GM18520 (cell line): Measurements from ENCODE around the gene ERMN.

Experiments
- ATAC-seq: cut with Tn5 transposase; IDR thresholded peaks from one replicate; pipeline ENCODE4 v1.9.1; 2021; ENCODE audit not compliant: unreplicated experiment

Gene ERMN

GRCh38 chr2:157333304-157334047 lies 7.9 kb upstream of the ERMN start:
- ATAC-seq, result no peak

- no peak for ATAC-seq
These were observed 3.9 kb upstream of the ERMN start for GRCh38 chr2:157329524-157329923.

- ATAC-seq, result peak; percentile 88
These were observed 2.2 kb upstream of the ERMN start for GRCh38 chr2:157327621-157328500.

GRCh38 chr2:157327200-157327599 lies 1.6 kb upstream of the ERMN start:
- peak; percentile 10 for ATAC-seq

- no peak for ATAC-seq
These were observed 1.1 kb upstream of the ERMN start for GRCh38 chr2:157326698-157327097.

- ATAC-seq, result no peak
These were observed 1.2 kb downstream of the ERMN start for GRCh38 chr2:157324331-157324843.

GRCh38 chr2:157322432-157322831 lies 3.2 kb downstream of the ERMN start:
- no peak for ATAC-seq

- ATAC-seq, result no peak
These were observed 4.2 kb downstream of the ERMN start for GRCh38 chr2:157321466-157321865.

GRCh38 chr2:157320409-157320808 lies 5.2 kb downstream of the ERMN start:
- no peak for ATAC-seq

GRCh38 chr2:157319795-157320194 lies 5.8 kb downstream of the ERMN start:
- ATAC-seq, result no peak

- no peak for ATAC-seq
These were observed 6.7 kb downstream of the ERMN start for GRCh38 chr2:157318884-157319283.

- no peak for ATAC-seq
These were observed 9.7 kb downstream of the ERMN start for GRCh38 chr2:157315901-157316300.

GRCh38 chr2:157312866-157313486 lies 12.6 kb downstream of the ERMN start:
- ATAC-seq, result no peak

- ATAC-seq, result no peak
These were observed 13.9 kb downstream of the ERMN start for GRCh38 chr2:157311706-157312105.

GRCh38 chr2:157309878-157310277 lies 15.7 kb downstream of the ERMN start:
- no peak for ATAC-seq

- ATAC-seq, result no peak
These were observed 18.6 kb downstream of the ERMN start for GRCh38 chr2:157307021-157307420.

GRCh38 chr2:157305723-157306110 lies 19.9 kb downstream of the ERMN start:
- ATAC-seq, result no peak

- ATAC-seq, result no peak
These were observed 20.6 kb downstream of the ERMN start for GRCh38 chr2:157304811-157305722.

- ATAC-seq, result no peak
These were observed 22.0 kb downstream of the ERMN start for GRCh38 chr2:157303612-157304011.

- peak; percentile 47 for ATAC-seq
These were observed 23.0 kb downstream of the ERMN start for GRCh38 chr2:157302492-157303099.
